Smooth muscle cell (in vitro differentiated cells): ENCODE results near the gene STX17. TPM values are rescaled to one million over a fixed set of nuclear protein-coding genes. Genes with fewer than 3 reads are reported as not detected.

Experiments
- DNase-seq: peaks from one replicate; lab custom pipeline; 2025; ENCODE audit not compliant: unreplicated experiment; lab: John Stamatoyannopoulos, UW
- H2AFZ ChIP-seq: fragments of 200-600 bp; sonication (generic); 2 replicates; pipeline ENCODE4 v1.6.0; 2016; ENCODE audit warnings: antibody characterized with exemption, low read depth, mild to moderate bottlenecking
- H3F3A ChIP-seq: fragments of 200-600 bp; sonication (generic); 2 replicates; pipeline ENCODE4 v1.6.0; 2017; ENCODE audit warnings: antibody characterized with exemption, low read depth
- H3K27ac ChIP-seq: fragments of 200-600 bp; sonication (generic); 2 replicates; pipeline ENCODE4 v1.5.1; 2016; ENCODE audit warnings: low read depth, mild to moderate bottlenecking
- H3K27me3 ChIP-seq: fragments of 200-600 bp; sonication (generic); 2 replicates; pipeline ENCODE4 v1.6.1; 2016; ENCODE audit warnings: low read depth, mild to moderate bottlenecking
- H3K36me3 ChIP-seq: fragments of 200-600 bp; sonication (generic); 2 replicates; pipeline ENCODE4 v1.5.1; 2016; ENCODE audit warnings: low read depth
- H3K4me1 ChIP-seq: fragments of 200-600 bp; sonication (generic); 2 replicates; pipeline ENCODE4 v1.5.1; 2016; ENCODE audit warnings: low read depth
- H3K4me2 ChIP-seq: fragments of 200-600 bp; sonication (generic); 2 replicates; pipeline ENCODE4 v1.6.0; 2016; ENCODE audit warnings: mild to moderate bottlenecking
- H3K4me3 ChIP-seq: fragments of 200-600 bp; sonication (generic); 2 replicates; pipeline ENCODE4 v1.5.1; 2016; ENCODE audit warnings: mild to moderate bottlenecking
- H3K79me2 ChIP-seq: fragments of 200-600 bp; sonication (generic); 2 replicates; pipeline ENCODE4 v1.6.0; 2016; ENCODE audit warnings: low read depth, mild to moderate bottlenecking
- H3K9ac ChIP-seq: fragments of 200-600 bp; sonication (generic); 2 replicates; pipeline ENCODE4 v1.6.0; 2016; ENCODE audit warnings: low read depth
- H3K9me3 ChIP-seq: fragments of 200-600 bp; sonication (generic); replicated peaks from 2 replicates; pipeline ENCODE4 v1.5.1; 2016; ENCODE audit warnings: low read depth
- H4K20me1 ChIP-seq: fragments of 200-600 bp; sonication (generic); 2 replicates; pipeline ENCODE4 v1.6.0; 2016; ENCODE audit warnings: low read depth
- WGBS: methylation state at CpG from one replicate; pipeline ENCODE4 v1.1.7; 2016; ENCODE audit warnings: low lambda C conversion rate; 5-methylcytosine and 5-hydroxymethylcytosine counted together
- polyA plus RNA-seq: library from polyadenylated mRNA; unstranded; fragments of >200 nt; fragmentation: Nextera tagmentation; extraction: Ambion mirVana; gene quantifications from 2 replicates; pipeline ENCODE4 v1.2.1, GENCODE V29; 2016
- total RNA-seq: library from RNA; depleted of rRNA; stranded (reverse); fragments of >200 nt; gene quantifications from 2 replicates; pipeline ENCODE4 v1.2.3, GENCODE V29; 2014
- TF ChIP-seq, protein P1 (sequence below): fragments of 200-600 bp; sonication (generic); IDR thresholded peaks from 2 replicates; pipeline ENCODE4 v1.5.1; 2017; ENCODE audit warnings: borderline replicate concordance, mild to moderate bottlenecking, antibody characterized with exemption; ENCODE audit not compliant: insufficient read depth, poor library complexity, severe bottlenecking

The STX17 gene
- total and polyA plus RNA-seq, 2 experiments from 2014 or later = 11.1 to 15.9 TPM

DNA sequence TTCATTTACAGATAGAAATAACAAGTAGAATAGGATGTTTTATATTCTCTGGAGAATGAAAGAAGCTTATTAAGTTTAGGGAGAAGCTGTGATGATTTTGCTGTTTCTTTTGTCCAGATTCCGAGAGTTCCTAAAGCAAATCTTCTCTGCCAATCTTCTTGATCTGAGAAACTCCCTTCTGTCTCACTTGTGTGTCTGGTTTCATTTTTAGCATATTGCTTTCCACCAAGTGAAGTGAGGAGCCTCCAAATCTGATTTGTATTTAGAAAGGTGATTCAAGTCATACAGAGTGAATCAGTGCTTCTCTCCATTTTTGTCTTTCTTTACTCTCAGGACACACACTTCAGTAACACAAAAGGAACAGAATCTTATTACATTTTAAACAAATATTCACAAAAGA, 48.4 kb downstream of the STX17 start:
- no peak overlapping the region for H3K4me2 ChIP-seq
- H2AFZ ChIP-seq = no peak overlapping the region
- no peaks in the 10 kb centered on the region for H4K20me1 ChIP-seq
- H3K9me3 ChIP-seq = no peaks in the 10 kb centered on the region
- no peak overlapping the region for H3K4me3 ChIP-seq
- no peaks in the 10 kb centered on the region for H3F3A ChIP-seq
- H3K27ac ChIP-seq = no peak overlapping the region
- DNase-seq = no peak
- TF ChIP-seq, protein P1, sequence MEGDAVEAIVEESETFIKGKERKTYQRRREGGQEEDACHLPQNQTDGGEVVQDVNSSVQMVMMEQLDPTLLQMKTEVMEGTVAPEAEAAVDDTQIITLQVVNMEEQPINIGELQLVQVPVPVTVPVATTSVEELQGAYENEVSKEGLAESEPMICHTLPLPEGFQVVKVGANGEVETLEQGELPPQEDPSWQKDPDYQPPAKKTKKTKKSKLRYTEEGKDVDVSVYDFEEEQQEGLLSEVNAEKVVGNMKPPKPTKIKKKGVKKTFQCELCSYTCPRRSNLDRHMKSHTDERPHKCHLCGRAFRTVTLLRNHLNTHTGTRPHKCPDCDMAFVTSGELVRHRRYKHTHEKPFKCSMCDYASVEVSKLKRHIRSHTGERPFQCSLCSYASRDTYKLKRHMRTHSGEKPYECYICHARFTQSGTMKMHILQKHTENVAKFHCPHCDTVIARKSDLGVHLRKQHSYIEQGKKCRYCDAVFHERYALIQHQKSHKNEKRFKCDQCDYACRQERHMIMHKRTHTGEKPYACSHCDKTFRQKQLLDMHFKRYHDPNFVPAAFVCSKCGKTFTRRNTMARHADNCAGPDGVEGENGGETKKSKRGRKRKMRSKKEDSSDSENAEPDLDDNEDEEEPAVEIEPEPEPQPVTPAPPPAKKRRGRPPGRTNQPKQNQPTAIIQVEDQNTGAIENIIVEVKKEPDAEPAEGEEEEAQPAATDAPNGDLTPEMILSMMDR = no peak
- H3K27me3 ChIP-seq = no peaks in the 10 kb centered on the region
- no peaks in the 10 kb centered on the region for H3K36me3 ChIP-seq
- peaks cover 3% of the 10 kb centered on the region for H3K79me2 ChIP-seq
- 84% methylated on average over 1 of the region's 1 CpG for WGBS
- H3K9ac ChIP-seq = no peak overlapping the region
- H3K4me1 ChIP-seq = no peaks in the 10 kb centered on the region

DNA sequence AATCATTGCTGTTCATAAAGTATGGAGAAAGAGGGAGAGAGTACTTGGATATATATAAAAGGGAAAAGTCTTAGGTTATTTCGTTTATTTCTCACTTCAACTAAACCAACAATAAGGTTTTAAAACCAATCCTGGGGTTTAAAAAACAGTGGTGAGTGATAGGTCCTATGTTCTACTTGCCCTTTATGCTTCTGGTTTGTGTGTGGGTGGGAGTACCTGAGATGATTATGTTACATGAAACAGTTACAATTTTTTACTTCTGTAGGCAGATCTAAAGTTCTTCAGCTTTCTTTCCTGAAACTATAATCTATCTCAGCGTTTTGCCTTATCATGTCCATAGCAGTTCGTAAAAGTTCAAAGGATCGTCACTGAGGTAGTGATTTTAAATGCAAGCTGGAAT, 49.2 kb downstream of the STX17 start:
- 67% methylated on average over 4 of the region's 4 CpGs for WGBS
- Histone ChIP-seq H3K4me1 (no peaks in the 10 kb centered on the region), H3K4me2 (no peak overlapping the region), H3K9me3 (no peaks in the 10 kb centered on the region), H3K27ac (no peak overlapping the region), H3K36me3 (no peaks in the 10 kb centered on the region), H3K4me3 (no peak overlapping the region), H3K27me3 (no peaks in the 10 kb centered on the region), H3F3A (no peaks in the 10 kb centered on the region), H2AFZ (no peak overlapping the region), H3K79me2 (peaks cover 1% of the 10 kb centered on the region), H3K9ac (no peak overlapping the region), H4K20me1 (no peaks in the 10 kb centered on the region)
- TF ChIP-seq, protein P1 = no peak
- DNase-seq = no peak

DNA sequence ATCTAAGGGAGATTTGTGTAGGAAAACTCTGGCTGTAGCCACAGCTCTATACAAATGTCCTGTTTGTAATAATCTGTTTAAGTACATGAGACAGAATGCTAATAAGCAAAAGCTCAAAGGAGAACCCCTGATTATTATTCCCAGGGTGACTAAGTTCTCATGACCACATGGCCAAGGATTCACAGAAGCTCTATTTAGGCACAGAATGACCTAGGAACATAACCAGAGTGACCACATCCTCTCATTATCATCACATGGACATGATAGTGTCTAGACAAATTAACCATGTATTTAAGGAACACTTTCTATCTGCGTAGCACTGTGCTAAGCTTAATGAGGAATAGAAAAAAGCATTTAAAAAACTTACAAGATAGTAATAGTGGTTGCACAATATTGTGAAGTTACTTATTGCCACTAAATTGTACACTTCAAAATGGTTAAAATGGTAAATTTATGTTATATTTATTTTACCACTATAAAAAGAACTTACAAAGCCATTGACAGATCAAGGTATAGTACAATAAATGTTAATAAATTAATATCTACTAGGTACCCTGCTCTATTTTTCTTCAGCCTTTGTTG, 56.3 kb downstream of the STX17 start:
- H3K9me3 ChIP-seq = no peaks in the 10 kb centered on the region
- H3K9ac ChIP-seq = no peak overlapping the region
- H4K20me1 ChIP-seq = no peaks in the 10 kb centered on the region
- H3K79me2 ChIP-seq = no peaks in the 10 kb centered on the region
- peaks cover 3% of the 10 kb centered on the region for H3F3A ChIP-seq
- DNase-seq = no peak
- H3K4me1 ChIP-seq = peaks cover 18% of the 10 kb centered on the region
- peak overlapping the region; percentile 20 for H3K4me2 ChIP-seq
- no peak overlapping the region for H3K4me3 ChIP-seq
- peak overlapping the region; percentile 73 for H3K27ac ChIP-seq
- no peak overlapping the region for H2AFZ ChIP-seq
- 24% methylated on average over 1 of the region's 1 CpG for WGBS
- TF ChIP-seq, protein P1 = no peak
- H3K36me3 ChIP-seq = no peaks in the 10 kb centered on the region
- H3K27me3 ChIP-seq = no peaks in the 10 kb centered on the region

DNA sequence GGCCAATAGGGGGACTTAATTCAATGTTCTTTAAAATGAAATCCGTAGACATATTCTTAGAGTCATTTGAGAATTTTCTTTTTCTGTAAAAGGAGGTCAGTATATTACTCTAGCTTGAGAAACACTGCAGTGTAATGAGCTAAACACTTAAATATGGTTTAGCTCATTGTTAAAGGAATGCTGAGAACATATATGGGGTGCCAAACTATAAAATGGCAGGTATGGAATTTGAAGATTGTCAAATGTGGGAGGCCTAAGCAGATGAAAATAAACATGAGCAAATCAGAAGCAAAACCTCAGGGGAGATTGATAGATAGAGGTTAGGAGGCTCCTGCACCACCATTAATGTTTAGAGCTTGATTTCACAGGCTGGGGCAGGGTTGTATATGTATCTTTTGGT, 57.9 kb downstream of the STX17 start:
- TF ChIP-seq, protein P1 = no peak
- Histone ChIP-seq H3K9ac (no peak overlapping the region), H4K20me1 (no peaks in the 10 kb centered on the region), H3K27ac (no peak overlapping the region), H3K4me1 (peaks cover 24% of the 10 kb centered on the region), H3F3A (peaks cover 3% of the 10 kb centered on the region), H3K4me2 (peak overlapping the region; percentile 37), H3K4me3 (no peak overlapping the region), H3K9me3 (no peaks in the 10 kb centered on the region), H3K79me2 (no peaks in the 10 kb centered on the region), H3K27me3 (no peaks in the 10 kb centered on the region), H3K36me3 (no peaks in the 10 kb centered on the region), H2AFZ (no peak overlapping the region)
- no peak for DNase-seq
- WGBS = 95% methylated on average over 1 of the region's 1 CpG
